Measurements from ENCODE around the gene TLL2.

The TLL2 gene

DNA sequence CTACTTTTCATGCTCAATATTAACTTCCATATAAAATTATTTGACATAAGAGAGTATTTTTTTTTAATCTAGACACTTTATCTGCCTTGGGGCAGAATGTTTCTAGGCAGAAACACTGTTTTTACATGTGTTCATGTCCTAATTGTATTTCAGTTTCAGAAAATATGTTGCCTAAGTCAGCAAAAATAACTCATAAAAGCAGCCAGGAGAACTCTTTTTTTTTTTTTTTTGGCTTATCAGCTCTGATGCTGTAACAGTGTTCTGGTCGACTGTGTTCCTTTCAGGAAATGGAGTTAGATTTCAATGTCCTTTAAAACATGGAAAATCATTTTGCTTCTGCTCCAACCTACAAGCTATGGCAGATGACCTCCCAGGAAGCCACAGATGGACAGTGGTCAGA, 91.7 kb downstream of the TLL2 start:
- Histone ChIP-seq H3K79me2 (ENCODE audit: insufficient read depth, low read length) (no peaks in the 10 kb centered on the region), H2AFZ (ENCODE audit: low read depth, low read length) (no peak overlapping the region), H3K27ac (ENCODE audit: low read length) (no peak overlapping the region), H3K4me3 (ENCODE audit: low read depth in 1 of 2, low read length in 2 of 2) (no peak overlapping the region), H4K20me1 (ENCODE audit: insufficient read depth, low read length) (no peaks in the 10 kb centered on the region), H3K36me3 (ENCODE audit: insufficient read depth, low read length) (no peaks in the 10 kb centered on the region), H3K4me1 (ENCODE audit: insufficient read depth, low read length) (no peaks in the 10 kb centered on the region), H3K9ac (ENCODE audit: low read depth, low read length) (no peak overlapping the region), H3K27me3 (ENCODE audit: insufficient read depth, low read length, poor library complexity) (peaks cover 4% of the 10 kb centered on the region), H3K4me2 (ENCODE audit: insufficient read depth, low read length) (no peak overlapping the region), H3K9me3 (ENCODE audit: insufficient read depth, low read length, severe bottlenecking) (no peaks in the 10 kb centered on the region)
- DNase-seq (no peak), ATAC-seq (ENCODE audit: insufficient read depth, low read depth) (no peak)
- no peak for TF ChIP-seq EZH2 (IDR thresholded peaks at IDR 0.05; ENCODE audit: borderline replicate concordance, low read depth, low read length, severe bottlenecking)
- TF ChIP-seq, protein P1, sequence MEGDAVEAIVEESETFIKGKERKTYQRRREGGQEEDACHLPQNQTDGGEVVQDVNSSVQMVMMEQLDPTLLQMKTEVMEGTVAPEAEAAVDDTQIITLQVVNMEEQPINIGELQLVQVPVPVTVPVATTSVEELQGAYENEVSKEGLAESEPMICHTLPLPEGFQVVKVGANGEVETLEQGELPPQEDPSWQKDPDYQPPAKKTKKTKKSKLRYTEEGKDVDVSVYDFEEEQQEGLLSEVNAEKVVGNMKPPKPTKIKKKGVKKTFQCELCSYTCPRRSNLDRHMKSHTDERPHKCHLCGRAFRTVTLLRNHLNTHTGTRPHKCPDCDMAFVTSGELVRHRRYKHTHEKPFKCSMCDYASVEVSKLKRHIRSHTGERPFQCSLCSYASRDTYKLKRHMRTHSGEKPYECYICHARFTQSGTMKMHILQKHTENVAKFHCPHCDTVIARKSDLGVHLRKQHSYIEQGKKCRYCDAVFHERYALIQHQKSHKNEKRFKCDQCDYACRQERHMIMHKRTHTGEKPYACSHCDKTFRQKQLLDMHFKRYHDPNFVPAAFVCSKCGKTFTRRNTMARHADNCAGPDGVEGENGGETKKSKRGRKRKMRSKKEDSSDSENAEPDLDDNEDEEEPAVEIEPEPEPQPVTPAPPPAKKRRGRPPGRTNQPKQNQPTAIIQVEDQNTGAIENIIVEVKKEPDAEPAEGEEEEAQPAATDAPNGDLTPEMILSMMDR (IDR thresholded peaks at IDR 0.05; ENCODE audit: borderline replicate concordance, extremely low read depth, low read length, poor library complexity, severe bottlenecking): no peak

DNA sequence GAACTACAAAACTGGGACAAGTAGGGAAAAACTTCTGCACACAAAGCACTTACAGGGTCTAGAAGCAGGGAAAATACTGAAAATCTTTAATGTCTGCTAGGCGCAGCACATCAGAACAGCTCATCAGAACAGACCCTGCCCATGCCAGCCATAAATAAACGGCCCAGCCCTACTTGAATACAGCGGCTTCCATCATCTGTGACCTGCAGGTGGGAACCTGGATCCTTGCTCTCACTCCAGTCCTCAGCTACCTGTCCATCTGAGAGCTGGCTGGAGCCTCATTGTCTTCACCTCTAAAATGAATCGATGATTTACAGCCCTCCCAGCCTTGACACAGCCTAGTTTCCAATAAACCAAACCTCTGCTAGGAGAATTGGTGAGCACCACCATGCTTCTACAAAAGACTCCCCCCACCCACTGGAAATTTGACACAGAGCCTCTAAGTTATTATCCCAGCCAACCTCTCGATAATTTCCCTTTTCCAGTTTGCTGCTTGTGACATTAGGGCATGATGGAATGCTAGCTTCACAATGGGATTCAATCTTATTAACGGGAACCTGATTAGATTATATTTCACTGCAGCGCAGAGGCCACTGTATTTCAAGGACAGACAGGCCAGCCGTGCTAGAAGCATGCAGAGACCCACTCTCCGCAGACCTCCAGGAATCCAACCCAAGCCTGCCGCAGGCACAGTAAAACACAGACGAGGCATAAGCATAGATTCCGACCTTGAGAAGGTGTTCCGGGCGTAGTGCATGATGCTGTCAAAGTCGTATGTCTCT, 93.3 kb downstream of the TLL2 start:
- no peak for TF ChIP-seq EZH2 (IDR thresholded peaks at IDR 0.05; ENCODE audit: borderline replicate concordance, low read depth, low read length, severe bottlenecking)
- TF ChIP-seq, protein P1 (IDR thresholded peaks at IDR 0.05; ENCODE audit: borderline replicate concordance, extremely low read depth, low read length, poor library complexity, severe bottlenecking): no peak
- no peak overlapping the region for H3K4me3 ChIP-seq (ENCODE audit: low read depth in 1 of 2, low read length in 2 of 2)
- no peak overlapping the region for H3K27ac ChIP-seq (ENCODE audit: low read length)
- no peaks in the 10 kb centered on the region for H3K4me1 ChIP-seq (ENCODE audit: insufficient read depth, low read length)
- DNase-seq (no peak), ATAC-seq (ENCODE audit: insufficient read depth, low read depth) (no peak)
- H3K36me3 ChIP-seq (ENCODE audit: insufficient read depth, low read length): no peaks in the 10 kb centered on the region
- no peaks in the 10 kb centered on the region for H3K9me3 ChIP-seq (ENCODE audit: insufficient read depth, low read length, severe bottlenecking)
- no peak overlapping the region for H3K9ac ChIP-seq (ENCODE audit: low read depth, low read length)
- no peaks in the 10 kb centered on the region for H3K79me2 ChIP-seq (ENCODE audit: insufficient read depth, low read length)
- H3K27me3 ChIP-seq (ENCODE audit: insufficient read depth, low read length, poor library complexity): peaks cover 4% of the 10 kb centered on the region
- H4K20me1 ChIP-seq (ENCODE audit: insufficient read depth, low read length): no peaks in the 10 kb centered on the region
- no peak overlapping the region for H2AFZ ChIP-seq (ENCODE audit: low read depth, low read length)
- no peak overlapping the region for H3K4me2 ChIP-seq (ENCODE audit: insufficient read depth, low read length)

DNA sequence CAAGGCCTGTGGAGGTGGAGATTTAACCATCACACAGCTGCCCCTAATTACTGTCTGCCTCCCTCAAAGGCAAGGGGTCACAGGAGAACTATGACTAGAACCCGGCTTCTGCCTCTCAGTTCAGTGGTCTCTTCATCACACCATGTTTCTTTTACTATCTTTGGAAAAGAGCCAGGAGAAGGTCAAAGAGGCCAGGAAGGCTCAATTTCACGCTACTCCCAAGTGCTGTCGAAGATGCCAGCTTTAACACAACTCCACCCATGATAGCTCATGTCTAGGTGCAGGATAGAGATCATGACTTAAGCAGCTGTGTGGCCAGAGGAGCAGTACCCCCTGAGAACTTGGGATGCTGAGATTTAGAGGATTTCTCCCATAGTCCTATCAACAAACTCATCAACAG, 94.4 kb downstream of the TLL2 start:
- TF ChIP-seq, protein P1 (IDR thresholded peaks at IDR 0.05; ENCODE audit: borderline replicate concordance, extremely low read depth, low read length, poor library complexity, severe bottlenecking): no peak
- no peak for TF ChIP-seq EZH2 (IDR thresholded peaks at IDR 0.05; ENCODE audit: borderline replicate concordance, low read depth, low read length, severe bottlenecking)
- H4K20me1 ChIP-seq (ENCODE audit: insufficient read depth, low read length): no peaks in the 10 kb centered on the region

More for the DNA sequence above, 94.4 kb downstream of the TLL2 start:
- peaks cover 7% of the 10 kb centered on the region for H3K27me3 ChIP-seq (ENCODE audit: insufficient read depth, low read length, poor library complexity)
- no peaks in the 10 kb centered on the region for H3K9me3 ChIP-seq (ENCODE audit: insufficient read depth, low read length, severe bottlenecking)
- H3K4me3 ChIP-seq (ENCODE audit: low read depth in 1 of 2, low read length in 2 of 2): no peak overlapping the region
- H2AFZ ChIP-seq (ENCODE audit: low read depth, low read length): no peak overlapping the region
- H3K27ac ChIP-seq (ENCODE audit: low read length): no peak overlapping the region
- H3K4me1 ChIP-seq (ENCODE audit: insufficient read depth, low read length): no peaks in the 10 kb centered on the region
- H3K36me3 ChIP-seq (ENCODE audit: insufficient read depth, low read length): no peaks in the 10 kb centered on the region
- H3K4me2 ChIP-seq (ENCODE audit: insufficient read depth, low read length): no peak overlapping the region
- H3K79me2 ChIP-seq (ENCODE audit: insufficient read depth, low read length): no peaks in the 10 kb centered on the region
- DNase-seq (no peak), ATAC-seq (ENCODE audit: insufficient read depth, low read depth) (no peak)
- H3K9ac ChIP-seq (ENCODE audit: low read depth, low read length): no peak overlapping the region
